GM15510 (cell line): ENCODE data around the gene FASTKD1.

Experiments
- POLR2A ChIP-seq: IDR thresholded peaks from 3 replicates; pipeline ENCODE4 v1.6.1; 2011; ENCODE audit warnings: borderline replicate concordance; ENCODE audit not compliant: insufficient read length; ENCODE audit errors: extremely low read depth

Gene FASTKD1

GRCh38 chr2:169565686-169566085, 8.0 kb downstream of the FASTKD1 start:
- TF ChIP-seq POLR2A, result no peak

DNA sequence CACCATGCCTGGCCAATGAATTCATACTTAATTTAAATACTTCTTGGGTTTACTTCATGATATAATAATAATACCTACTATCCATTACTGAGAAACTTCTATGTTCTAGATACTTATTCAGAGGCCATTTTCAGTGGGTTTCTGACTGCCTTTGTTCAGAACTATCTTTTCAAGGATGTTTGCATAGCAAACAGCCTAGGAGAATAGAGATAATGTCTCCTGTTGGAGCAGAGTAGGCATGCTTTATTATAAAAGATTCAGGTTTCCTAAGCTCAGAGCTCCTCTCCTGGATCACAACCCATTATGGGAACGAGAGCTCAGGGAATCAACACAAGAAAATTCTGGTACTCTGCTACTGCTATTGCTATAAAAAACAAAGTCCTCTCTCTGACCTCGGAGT, 11.1 kb downstream of the FASTKD1 start:
- no peak for TF ChIP-seq POLR2A

- no peak for TF ChIP-seq POLR2A
Measured at GRCh38 chr2:169561364-169561763, 12.3 kb downstream of the FASTKD1 start.

DNA sequence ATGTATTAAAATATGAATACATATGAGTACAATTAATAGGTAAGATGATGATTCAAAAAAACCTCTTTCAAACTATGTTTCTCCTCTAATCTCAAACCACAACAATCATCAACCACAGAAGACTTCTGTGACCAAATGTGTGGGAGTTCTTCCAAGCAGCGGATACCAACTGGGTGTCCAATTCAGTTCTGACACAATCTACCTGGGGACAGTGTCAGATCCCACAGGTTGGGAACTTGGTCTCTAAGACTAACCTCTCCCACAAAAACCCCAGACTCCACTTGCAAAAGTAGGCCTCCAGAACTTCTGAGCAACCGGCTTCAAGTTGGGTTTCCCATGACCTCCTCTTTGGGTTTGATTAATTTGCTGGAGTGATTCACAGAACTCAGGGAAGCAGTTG, 26.9 kb downstream of the FASTKD1 start:
- no peak for TF ChIP-seq POLR2A

DNA sequence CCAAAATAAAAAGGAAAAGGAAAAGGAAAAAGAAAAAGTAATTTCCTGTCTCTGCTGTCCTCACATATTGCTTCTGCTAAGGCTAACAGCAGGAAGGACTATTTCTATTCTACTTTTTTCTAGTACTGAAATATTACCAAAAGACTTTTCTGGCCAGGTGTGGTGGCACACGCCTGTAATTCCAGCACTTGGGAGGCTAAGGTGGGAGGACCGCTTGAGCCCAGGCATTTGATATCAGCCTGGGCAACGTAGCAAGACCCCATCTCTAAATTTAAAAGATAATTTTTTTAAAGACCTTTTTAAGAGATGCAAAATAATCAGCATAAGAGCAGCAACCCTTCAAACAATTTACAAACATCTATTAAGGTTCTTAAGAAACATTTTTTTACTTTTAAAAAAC, 31.2 kb downstream of the FASTKD1 start:
- no peak for TF ChIP-seq POLR2A

DNA sequence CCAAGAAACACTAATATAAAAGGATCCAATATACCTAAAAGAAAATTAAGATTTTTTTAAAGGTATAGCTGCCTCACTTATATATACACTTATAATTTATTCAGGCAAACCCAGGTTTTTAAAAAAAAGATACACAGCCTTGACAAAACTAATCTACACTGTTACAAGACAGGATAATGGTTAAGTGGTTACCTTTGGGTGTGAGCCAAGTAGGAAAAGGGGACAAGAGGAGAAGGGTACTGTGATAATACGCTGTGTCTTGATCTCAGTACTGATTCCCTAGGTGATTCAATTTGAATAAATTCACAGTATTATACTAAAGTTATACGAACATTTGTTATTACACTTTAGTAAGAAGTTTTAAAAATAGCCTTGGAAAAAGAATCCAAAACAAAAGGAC, 33.5 kb downstream of the FASTKD1 start:
- TF ChIP-seq POLR2A, result no peak

GRCh38 chr2:169528271-169528701, 45.4 kb downstream of the FASTKD1 start:
- TF ChIP-seq POLR2A, result no peak

- no peak for TF ChIP-seq POLR2A
Measured at GRCh38 chr2:169526451-169526850, 47.2 kb downstream of the FASTKD1 start.

- TF ChIP-seq POLR2A, result no peak
Measured at GRCh38 chr2:169525434-169525833, 48.2 kb downstream of the FASTKD1 start.

GRCh38 chr2:169523681-169524080, 50.0 kb downstream of the FASTKD1 start:
- no peak for TF ChIP-seq POLR2A

GRCh38 chr2:169520896-169521295, 52.8 kb downstream of the FASTKD1 start:
- TF ChIP-seq POLR2A, result no peak

- TF ChIP-seq POLR2A, result no peak
Measured at GRCh38 chr2:169513926-169514325, 59.7 kb downstream of the FASTKD1 start.

DNA sequence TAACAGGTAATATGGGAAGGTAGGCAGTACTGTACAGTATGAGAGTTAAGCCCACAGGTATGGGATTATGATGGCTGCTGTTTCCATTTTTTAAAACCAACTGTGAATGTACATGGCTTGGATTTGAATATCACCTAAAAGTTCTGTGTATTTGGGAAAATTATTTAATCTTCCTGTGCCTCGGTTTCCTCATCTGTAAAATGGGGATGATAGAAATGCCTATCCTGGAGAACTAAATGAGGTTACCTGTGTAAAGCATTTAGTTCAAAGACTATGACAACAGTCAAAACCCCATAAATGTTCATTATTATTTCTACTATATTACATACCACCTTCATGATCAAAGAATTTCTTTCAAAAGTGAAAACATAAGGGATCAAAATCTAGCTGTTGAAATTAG, 60.6 kb downstream of the FASTKD1 start:
- no peak for TF ChIP-seq POLR2A

DNA sequence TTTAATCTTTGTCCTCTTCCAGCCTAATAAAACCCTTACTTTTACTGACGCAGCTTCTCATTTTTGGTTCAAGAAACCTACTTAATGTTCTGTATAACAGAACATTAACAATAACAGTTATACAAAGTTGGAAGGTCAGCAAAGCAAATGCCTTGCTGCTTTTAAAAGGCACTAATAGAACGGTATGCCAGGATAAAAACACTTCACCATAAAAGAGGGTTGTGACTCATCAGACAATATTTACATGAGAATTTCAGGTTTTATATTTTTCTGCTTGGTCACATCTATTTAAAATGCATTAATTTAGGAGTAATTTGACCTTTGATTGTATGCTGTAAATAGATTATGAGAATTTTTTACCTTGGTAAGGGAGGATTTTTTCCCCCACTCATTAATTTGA, 61.1 kb downstream of the FASTKD1 start:
- TF ChIP-seq POLR2A, result no peak

DNA sequence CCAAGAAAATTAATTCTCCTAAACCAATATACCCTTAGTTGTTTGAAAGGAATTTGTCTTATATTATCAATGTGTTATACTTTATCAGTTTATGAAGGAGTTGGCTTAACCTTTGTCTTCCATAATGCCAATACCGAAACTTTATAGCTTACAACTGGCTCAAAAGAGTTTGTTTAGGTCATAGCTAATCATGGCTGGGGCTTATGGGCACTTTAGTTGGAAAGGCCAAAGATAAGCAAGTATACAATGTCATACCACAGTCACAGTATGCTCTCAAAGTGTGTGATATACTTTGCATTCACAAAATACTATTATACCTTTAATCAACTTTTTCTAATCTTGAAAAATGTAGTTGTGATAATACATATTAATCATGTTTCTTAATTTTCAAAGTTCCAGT, 61.8 kb downstream of the FASTKD1 start:
- no peak for TF ChIP-seq POLR2A

DNA sequence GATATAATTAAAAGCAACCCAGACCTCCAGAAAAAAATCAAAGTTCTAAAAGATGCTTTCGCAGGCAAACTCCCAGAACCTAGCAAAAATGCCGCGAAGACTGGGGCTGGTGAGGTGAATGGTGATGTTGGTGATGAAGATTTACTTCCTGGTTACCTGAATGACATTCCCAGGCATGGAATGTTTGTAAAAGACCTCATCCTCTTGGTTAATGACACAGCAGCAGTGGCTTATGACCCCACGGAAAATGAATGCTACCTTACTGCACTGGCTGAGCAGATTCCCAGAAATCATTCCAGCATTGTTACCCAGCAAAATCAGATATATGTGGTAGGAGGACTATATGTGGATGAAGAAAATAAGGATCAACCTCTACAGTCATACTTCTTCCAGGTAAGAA, 63.2 kb downstream of the FASTKD1 start:
- TF ChIP-seq POLR2A, result no peak

DNA sequence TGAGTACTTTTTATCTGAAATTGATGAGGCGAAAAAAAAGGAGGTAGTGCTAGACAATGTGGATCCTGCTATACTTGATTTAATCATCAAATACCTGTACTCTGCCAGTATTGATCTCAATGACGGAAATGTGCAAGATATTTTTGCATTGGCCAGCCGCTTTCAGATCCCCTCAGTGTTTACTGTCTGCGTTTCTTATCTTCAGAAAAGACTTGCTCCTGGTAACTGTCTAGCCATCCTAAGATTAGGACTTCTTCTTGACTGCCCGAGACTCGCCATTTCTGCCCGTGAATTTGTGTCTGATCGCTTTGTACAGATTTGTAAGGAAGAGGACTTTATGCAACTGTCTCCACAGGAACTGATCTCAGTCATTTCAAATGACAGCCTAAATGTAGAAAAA, 63.7 kb downstream of the FASTKD1 start:
- no peak for TF ChIP-seq POLR2A
